Neutrophil (primary cell): ENCODE results near the gene ZNF599.

Experiments
- H3K27ac ChIP-seq: fragments of 200-600 bp; sonication (generic); 2 replicates; pipeline ENCODE4 v1.5.1; 2016; ENCODE audit warnings: mild to moderate bottlenecking, moderate library complexity
- H3K27me3 ChIP-seq: fragments of 200-600 bp; sonication (generic); 2 replicates; pipeline ENCODE4 v1.6.0; 2016; ENCODE audit warnings: mild to moderate bottlenecking
- H3K36me3 ChIP-seq: fragments of 200-600 bp; sonication (generic); 2 replicates; pipeline ENCODE4 v1.5.1; 2017
- H3K4me1 ChIP-seq, 2 experiments: fragments of 200-600 bp in 1 of 2; sonication (generic) in 1 of 2; 1 replicate in 1 of 2; 2 replicates in 1 of 2; pipeline versions ENCODE4 v1.5.1 to v1.6.1; 2013 to 2016; ENCODE audit warnings: low read depth in 1 of 2, low read length in 1 of 2, mild to moderate bottlenecking in 1 of 2, moderate library complexity in 1 of 2; ENCODE audit not compliant: control insufficient read depth in 1 of 2, insufficient read depth in 1 of 2
- H3K4me3 ChIP-seq, 2 experiments: fragments of 200-600 bp in 1 of 2; sonication (generic) in 1 of 2; 1 replicate in 1 of 2; 2 replicates in 1 of 2; pipeline ENCODE4 v1.5.1; 2013 to 2016; ENCODE audit warnings: low read depth in 1 of 2, low read length in 1 of 2, mild to moderate bottlenecking in 1 of 2, moderate library complexity in 1 of 2
- H3K9me3 ChIP-seq: fragments of 200-600 bp; sonication (generic); 2 replicates; pipeline ENCODE4 v1.5.1; 2016
- CTCF ChIP-seq: fragments of 200-600 bp; sonication (generic); IDR thresholded peaks from 2 replicates; pipeline ENCODE4 v1.5.1; 2016; ENCODE audit warnings: antibody characterized with exemption

The ZNF599 gene

GRCh38 chr19:34733746-34734536, 39.1 kb downstream of the ZNF599 start, which contains the start of gene ZNF181:
ZNF181 (plus strand) TSS chr19:34734243; CDS start chr19:34735038, 795 bp downstream.
- no peaks in the 10 kb centered on the region for H3K9me3 ChIP-seq
- TF ChIP-seq CTCF = no peak
- no peaks in the 10 kb centered on the region for H3K27me3 ChIP-seq
- peak within 1 kb of the TSS; percentile 74 to 89 for H3K4me3 ChIP-seq
- H3K36me3 ChIP-seq = peaks cover 4% of the 10 kb centered on the region
- H3K4me1 ChIP-seq = peaks cover 14 to 16% of the 10 kb centered on the region in 2 experiments
- peak within 1 kb of the TSS; percentile 71 for H3K27ac ChIP-seq

GRCh38 chr19:34733266-34733745, 39.7 kb downstream of the ZNF599 start:
- H3K9me3 ChIP-seq = no peaks in the 10 kb centered on the region
- H3K4me1 ChIP-seq = peaks cover 14 to 16% of the 10 kb centered on the region in 2 experiments
- H3K27me3 ChIP-seq = no peaks in the 10 kb centered on the region
- peaks cover 3% of the 10 kb centered on the region for H3K36me3 ChIP-seq
- H3K27ac ChIP-seq = peak overlapping the region; percentile 71
- no peak for TF ChIP-seq CTCF
- H3K4me3 ChIP-seq = peak overlapping the region; percentile 74 to 89

GRCh38 chr19:34732612-34733211, 40.3 kb downstream of the ZNF599 start:
- Histone ChIP-seq H3K4me3 (peak overlapping the region; percentile 74 to 89), H3K4me1 (peaks cover 14 to 16% of the 10 kb centered on the region in 2 experiments), H3K27ac (no peak overlapping the region), H3K27me3 (no peaks in the 10 kb centered on the region), H3K9me3 (no peaks in the 10 kb centered on the region), H3K36me3 (peaks cover 3% of the 10 kb centered on the region)
- no peak for TF ChIP-seq CTCF

- Histone ChIP-seq H3K4me1 (peaks cover 14 to 16% of the 10 kb centered on the region in 2 experiments), H3K4me3 (no peak overlapping the region), H3K9me3 (no peaks in the 10 kb centered on the region), H3K36me3 (peaks cover 3% of the 10 kb centered on the region), H3K27me3 (peaks cover 3% of the 10 kb centered on the region), H3K27ac (no peak overlapping the region)
- no peak for TF ChIP-seq CTCF
These were observed 41.1 kb downstream of the ZNF599 start for GRCh38 chr19:34731964-34732363.

- peaks cover 14 to 16% of the 10 kb centered on the region in 2 experiments for H3K4me1 ChIP-seq
- H3K4me3 ChIP-seq = no peak overlapping the region
- no peak for TF ChIP-seq CTCF
These were observed 41.8 kb downstream of the ZNF599 start for GRCh38 chr19:34731019-34731829.

More at GRCh38 chr19:34731019-34731829, 41.8 kb downstream of the ZNF599 start:
- Histone ChIP-seq H3K27ac (no peak overlapping the region), H3K27me3 (peaks cover 5% of the 10 kb centered on the region), H3K36me3 (peaks cover 3% of the 10 kb centered on the region), H3K9me3 (no peaks in the 10 kb centered on the region)
